Left ventricle myocardium inferior (tissue), 1 donor: ENCODE results near the gene WAS. TPM values are rescaled to one million over a fixed set of nuclear protein-coding genes. Genes with fewer than 3 reads are reported as not detected.

Experiments
- DNase-seq: peaks from one replicate; pipeline ENCODE4 v3.0.0-alpha.2; 2020
- H3K27ac ChIP-seq: fragments of 200-600 bp; replicated peaks from 2 replicates; pipeline ENCODE4 v1.8.0; 2021
- H3K27me3 ChIP-seq: fragments of 200-600 bp; 2 replicates; pipeline ENCODE4 v1.8.0; 2021; ENCODE audit warnings: low read depth
- H3K36me3 ChIP-seq: fragments of 200-600 bp; 2 replicates; pipeline ENCODE4 v1.8.0; 2021
- H3K4me1 ChIP-seq: fragments of 200-600 bp; 2 replicates; pipeline ENCODE4 v1.8.0; 2021
- H3K4me3 ChIP-seq: fragments of 200-600 bp; 2 replicates; pipeline ENCODE4 v1.8.0; 2021; ENCODE audit warnings: mild to moderate bottlenecking, moderate library complexity
- H3K9me3 ChIP-seq: fragments of 200-600 bp; replicated peaks from 2 replicates; pipeline ENCODE4 v1.8.0; 2021
- CTCF ChIP-seq: fragments of 200-600 bp; IDR thresholded peaks from 2 replicates; pipeline ENCODE4 v1.8.0; 2021; ENCODE audit warnings: antibody characterized with exemption, mild to moderate bottlenecking, borderline replicate concordance
- intact Hi-C: fragments of 100-400 bp; cut with micrococcal nuclease; formaldehyde crosslinking; loops from one replicate; pipeline ENCODE4 v1.11.0; 2022
- total RNA-seq: library from RNA; stranded (reverse); fragmentation: NEBNext Ultra II Directional; extraction: Animal tissue kit (Norgen Biotek cat#: 25700); gene quantifications from one replicate; pipeline ENCODE4 v1.2.1, GENCODE V29; 2021
- donor health status: DM: no; HTN: yes; CAD: no; lungs with severe emphysema.

WAS gene
- total RNA-seq, 1 donor from 2014 or later = 2.3 TPM

GRCh38 chrX:48709522-48710112 is 26.0 kb downstream of the WAS start:
- no peaks in the 10 kb centered on the region for H3K9me3 ChIP-seq
- intact Hi-C loops = no loop called here
- H3K36me3 ChIP-seq = no peaks in the 10 kb centered on the region
- no peak for TF ChIP-seq CTCF
- peaks cover 18% of the 10 kb centered on the region for H3K4me1 ChIP-seq
- no peak overlapping the region for H3K4me3 ChIP-seq
- H3K27me3 ChIP-seq = no peaks in the 10 kb centered on the region
- no peak overlapping the region for H3K27ac ChIP-seq
- no peak for DNase-seq

GRCh38 chrX:48711162-48711928 is 27.7 kb downstream of the WAS start:
- intact Hi-C loops = no loop called here
- no peak for TF ChIP-seq CTCF
- Histone ChIP-seq H3K9me3 (no peaks in the 10 kb centered on the region), H3K36me3 (no peaks in the 10 kb centered on the region), H3K4me3 (peak overlapping the region; percentile 48), H3K27ac (peak overlapping the region; percentile 82), H3K4me1 (peaks cover 14% of the 10 kb centered on the region), H3K27me3 (no peaks in the 10 kb centered on the region)
- no peak for DNase-seq

- H3K9me3 ChIP-seq = no peaks in the 10 kb centered on the region
- H3K27me3 ChIP-seq = no peaks in the 10 kb centered on the region
- intact Hi-C loops = no loop called here
- H3K36me3 ChIP-seq = no peaks in the 10 kb centered on the region
- peaks cover 14% of the 10 kb centered on the region for H3K4me1 ChIP-seq
- H3K27ac ChIP-seq = peak overlapping the region; percentile 82
- DNase-seq = no peak
- H3K4me3 ChIP-seq = peak overlapping the region; percentile 48
- no peak for TF ChIP-seq CTCF
These were observed 28.4 kb downstream of the WAS start for GRCh38 chrX:48711929-48712505.

- Histone ChIP-seq H3K9me3 (no peaks in the 10 kb centered on the region), H3K36me3 (no peaks in the 10 kb centered on the region), H3K4me1 (peaks cover 14% of the 10 kb centered on the region), H3K27me3 (no peaks in the 10 kb centered on the region), H3K27ac (no peak overlapping the region), H3K4me3 (no peak overlapping the region)
- no peak for DNase-seq
- TF ChIP-seq CTCF = no peak
- intact Hi-C loops = no loop called here
These were observed 30.2 kb downstream of the WAS start for GRCh38 chrX:48713847-48714246.

- Histone ChIP-seq H3K4me3 (no peak overlapping the region), H3K9me3 (no peaks in the 10 kb centered on the region), H3K4me1 (peaks cover 14% of the 10 kb centered on the region), H3K36me3 (no peaks in the 10 kb centered on the region), H3K27me3 (no peaks in the 10 kb centered on the region), H3K27ac (no peak overlapping the region)
- DNase-seq = no peak
- no peak for TF ChIP-seq CTCF
- intact Hi-C loops = no loop called here
These were observed 31.0 kb downstream of the WAS start for GRCh38 chrX:48714573-48714972.
